Stomach (tissue), 19 donors: Measurements from ENCODE around the gene GNPAT. TPM values are rescaled to one million over a fixed set of nuclear protein-coding genes. Genes with fewer than 3 reads are reported as not detected.
A peak's percentile ranks its signal among the peaks of the same experiment; 100 is the strongest.

ENCODE experiments used
- DNase-seq, 2 donors: peaks; one replicate each; pipeline versions ENCODE4 v3.0.0 to v3.0.0-alpha.2; 2013 to 2019
- H3K27ac ChIP-seq, 5 donors: fragments of 200-600 bp in 4 of 5; sonication (generic) in 4 of 5; one replicate each; pipeline ENCODE4 v1.5.1; 2013 to 2019; ENCODE audit warnings: mild to moderate bottlenecking in 1 of 5, moderate library complexity in 1 of 5
- H3K27me3 ChIP-seq, 3 donors: fragments of 200-600 bp; sonication (generic); one replicate each; pipeline ENCODE4 v1.5.1; 2017 to 2019; ENCODE audit warnings: mixed run types in 1 of 3
- H3K36me3 ChIP-seq, 4 donors: fragments of 200-600 bp; sonication (generic); 1 replicate in 3 of 4; 2 replicates in 1 of 4; pipeline ENCODE4 v1.5.1; 2016 to 2019
- H3K4me1 ChIP-seq, 4 donors: fragments of 200-600 bp; sonication (generic); one replicate each; pipeline ENCODE4 v1.5.1; 2016 to 2019
- H3K4me3 ChIP-seq, 4 donors: fragments of 200-600 bp; sonication (generic) in 3 of 4; one replicate each; pipeline ENCODE4 v1.5.1; 2016 to 2019; ENCODE audit warnings: mild to moderate bottlenecking in 1 of 4
- H3K9me3 ChIP-seq, 4 donors: fragments of 200-600 bp; sonication (generic); one replicate each; pipeline ENCODE4 v1.5.1; 2016 to 2019
- EP300 ChIP-seq: sonication (generic); formaldehyde crosslinking; IDR thresholded peaks from one replicate; pipeline ENCODE4 v1.6.1; 2017; ENCODE audit warnings: antibody characterized with exemption
- POLR2A ChIP-seq, 4 donors: fragments of 450-650 bp; IDR thresholded peaks; one replicate each; pipeline ENCODE4 v1.6.1; 2016; ENCODE audit warnings: antibody characterized with exemption in 4 of 4, control low read depth in 2 of 4, mild to moderate bottlenecking in 1 of 4, moderate library complexity in 1 of 4
- POLR2AphosphoS5 ChIP-seq, 3 donors: sonication (generic); formaldehyde crosslinking; IDR thresholded peaks; one replicate each; pipeline ENCODE4 v1.6.1; 2016; ENCODE audit warnings: antibody characterized with exemption in 3 of 3
- WGBS, 5 donors: extraction: QIAGEN DNeasy Blood & Tissue Kit in 3 of 5; methylation state at CpG; one replicate each; pipeline versions ENCODE4 v1.1.5 to v1.1.7; 2013 to 2018; 5-methylcytosine and 5-hydroxymethylcytosine counted together
- intact Hi-C: fragments of 100-400 bp; cut with DNase I; formaldehyde crosslinking; loops from one replicate; pipeline ENCODE4 v1.15.1; 2023; ENCODE audit warnings: low total_unique reads
- long read RNA-seq, 10 donors: transcript quantifications; one replicate each; lab custom pipeline, GENCODE V29; 2026
- polyA plus RNA-seq, 3 donors: library from polyadenylated mRNA; stranded (reverse); fragments of 200-250 nt; gene quantifications; one replicate each; pipeline ENCODE4 v1.2.3, GENCODE V29; 2013
- total RNA-seq, 5 donors: library from RNA; depleted of rRNA; stranded (reverse); fragments of >200 nt; gene quantifications; one replicate each; pipeline versions ENCODE4 v1.1.0 to v1.2.3, GENCODE V29; 2014 to 2016
- TF ChIP-seq, protein P1 (sequence below), 7 experiments: fragments of 450-650 bp in 4 of 7; fragments of 200-600 bp in 3 of 7; sonication (generic) in 3 of 7; IDR thresholded peaks; one replicate each; pipeline ENCODE4 v1.5.1; 2016 to 2019; ENCODE audit warnings: antibody characterized with exemption in 7 of 7, control low read depth in 2 of 7, mild to moderate bottlenecking in 1 of 7
- donor health status: healthy with polysubstance abuse.
- donor health status: Bipolar disorder and iron deficiency.
- donor health status: healthy.

GNPAT gene
- total RNA-seq (10 to 100 TPM; 35.9 to 76.8 (median 44.9) TPM), polyA plus RNA-seq (10 to 100 TPM; 41.8 to 46.6 (median 45.0) TPM)
- long read RNA-seq, donor 1, partial matches to known transcripts: 0 of 4 reads
- long read RNA-seq, donor 1, other reads (novel, unspliced or antisense): 0 of 4 reads
- long read RNA-seq, donor 2, partial matches to known transcripts: 7 of 11 reads
- long read RNA-seq, donor 2, other reads (novel, unspliced or antisense): 0 of 11 reads
- long read RNA-seq, donor 3, transcript GNPAT-201 (16 exons, 2,643 nt): major isoform, 5 of 5 reads
- long read RNA-seq, donor 3, partial matches to known transcripts: 0 of 5 reads
- long read RNA-seq, donor 3, other reads (novel, unspliced or antisense): 0 of 5 reads
- long read RNA-seq, donor 4, partial matches to known transcripts: 0 of 2 reads
- long read RNA-seq, donor 4, other reads (novel, unspliced or antisense): 0 of 2 reads
- long read RNA-seq, donor 5, transcript GNPAT-201 (16 exons, 2,643 nt): major isoform, 8 of 9 reads
- long read RNA-seq, donor 5, partial matches to known transcripts: 0 of 9 reads
- long read RNA-seq, donor 5, other reads (novel, unspliced or antisense): 0 of 9 reads
- long read RNA-seq, donor 6: 0 reads
- long read RNA-seq, donor 7, transcript GNPAT-201 (16 exons, 2,643 nt): major isoform, 7 of 8 reads
- long read RNA-seq, donor 7, partial matches to known transcripts: 0 of 8 reads
- long read RNA-seq, donor 7, other reads (novel, unspliced or antisense): 0 of 8 reads
- long read RNA-seq, donor 8, partial matches to known transcripts: 7 of 11 reads
- long read RNA-seq, donor 8, other reads (novel, unspliced or antisense): 0 of 11 reads
- long read RNA-seq, donor 9, transcript GNPAT-201 (16 exons, 2,643 nt): major isoform, 9 of 11 reads
- long read RNA-seq, donor 9, partial matches to known transcripts: 0 of 11 reads
- long read RNA-seq, donor 9, other reads (novel, unspliced or antisense): 0 of 11 reads
- long read RNA-seq, donor 10, partial matches to known transcripts: 0 of 3 reads
- long read RNA-seq, donor 10, other reads (novel, unspliced or antisense): 0 of 3 reads

DNA sequence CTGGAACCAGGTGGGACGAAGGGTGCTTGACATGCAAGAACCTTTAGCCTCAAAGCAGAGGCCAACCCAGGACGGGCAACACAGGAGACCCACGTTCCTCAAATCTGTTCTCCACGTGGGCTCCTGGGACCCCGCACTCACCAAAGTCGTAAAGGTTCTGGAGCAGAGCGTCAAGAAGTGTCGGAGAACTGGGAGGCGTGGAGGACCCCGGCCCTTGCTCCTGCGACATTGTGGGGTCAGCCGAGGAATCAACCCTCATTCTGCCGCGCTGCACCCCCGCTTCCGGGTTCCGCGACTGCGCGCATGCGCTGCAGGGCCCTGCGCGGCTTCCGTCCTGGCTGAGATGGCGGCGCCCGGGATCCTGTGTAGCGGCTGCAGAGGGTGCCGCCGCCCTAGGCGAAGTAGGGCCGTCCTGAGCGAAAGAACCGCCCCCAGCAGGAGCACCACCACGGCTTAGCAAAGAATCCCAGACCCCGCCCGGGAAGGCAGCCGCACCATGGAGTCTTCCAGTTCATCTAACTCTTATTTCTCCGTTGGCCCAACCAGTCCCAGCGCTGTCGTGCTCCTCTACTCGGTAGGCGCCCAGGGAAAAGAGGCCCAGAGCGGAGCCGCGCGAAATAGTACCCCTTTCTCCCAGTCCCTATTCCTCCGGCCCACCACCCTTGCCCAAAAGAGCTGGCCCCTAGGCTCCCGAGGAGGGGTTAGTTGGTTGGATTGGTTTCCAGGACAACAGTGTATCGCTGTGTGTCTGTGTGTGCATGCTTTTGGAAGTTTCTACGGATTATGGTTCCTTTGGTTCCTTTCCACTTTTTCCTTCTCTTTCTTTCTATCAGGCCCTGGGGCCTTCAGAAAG is at the start of gene GNPAT:
Gene GNPAT, plus strand, starts transcription at position 330 of the 853 bp plus-strand sequence. Its CDS starts 167 bp downstream, at position 497.
- intact Hi-C loops: no loop called here
- Histone ChIP-seq H3K27me3 (no peaks in the 10 kb centered on the region), H3K36me3 (peaks cover 0 to 30% (median 28%) of the 10 kb centered on the region in 4 donors), H3K9me3 (no peaks in the 10 kb centered on the region), H3K4me1 (peaks cover 22 to 87% (median 66%) of the 10 kb centered on the region in 4 donors), H3K4me3 (peak within 1 kb of the TSS; percentile 60 to 88 (median 78)), H3K27ac (peak within 1 kb of the TSS; percentile 77 to 91 (median 88))
- peak; percentile 90 to 97 for DNase-seq
- 0 to 1% (median 1%) methylated on average over 38 to 51 of the region's 51 CpGs for WGBS, 5 donors
- TF ChIP-seq POLR2A (IDR thresholded peaks at IDR 0.05): peak in 2 of 4 donors; percentile 37 to 76
- TF ChIP-seq, protein P1, sequence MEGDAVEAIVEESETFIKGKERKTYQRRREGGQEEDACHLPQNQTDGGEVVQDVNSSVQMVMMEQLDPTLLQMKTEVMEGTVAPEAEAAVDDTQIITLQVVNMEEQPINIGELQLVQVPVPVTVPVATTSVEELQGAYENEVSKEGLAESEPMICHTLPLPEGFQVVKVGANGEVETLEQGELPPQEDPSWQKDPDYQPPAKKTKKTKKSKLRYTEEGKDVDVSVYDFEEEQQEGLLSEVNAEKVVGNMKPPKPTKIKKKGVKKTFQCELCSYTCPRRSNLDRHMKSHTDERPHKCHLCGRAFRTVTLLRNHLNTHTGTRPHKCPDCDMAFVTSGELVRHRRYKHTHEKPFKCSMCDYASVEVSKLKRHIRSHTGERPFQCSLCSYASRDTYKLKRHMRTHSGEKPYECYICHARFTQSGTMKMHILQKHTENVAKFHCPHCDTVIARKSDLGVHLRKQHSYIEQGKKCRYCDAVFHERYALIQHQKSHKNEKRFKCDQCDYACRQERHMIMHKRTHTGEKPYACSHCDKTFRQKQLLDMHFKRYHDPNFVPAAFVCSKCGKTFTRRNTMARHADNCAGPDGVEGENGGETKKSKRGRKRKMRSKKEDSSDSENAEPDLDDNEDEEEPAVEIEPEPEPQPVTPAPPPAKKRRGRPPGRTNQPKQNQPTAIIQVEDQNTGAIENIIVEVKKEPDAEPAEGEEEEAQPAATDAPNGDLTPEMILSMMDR (IDR thresholded peaks at IDR 0.05): peak in 1 of 7 experiments; percentile 8
- TF ChIP-seq EP300: no peak
- TF ChIP-seq POLR2AphosphoS5 (IDR thresholded peaks at IDR 0.05): peak; percentile 86 to 99 (median 94)

DNA sequence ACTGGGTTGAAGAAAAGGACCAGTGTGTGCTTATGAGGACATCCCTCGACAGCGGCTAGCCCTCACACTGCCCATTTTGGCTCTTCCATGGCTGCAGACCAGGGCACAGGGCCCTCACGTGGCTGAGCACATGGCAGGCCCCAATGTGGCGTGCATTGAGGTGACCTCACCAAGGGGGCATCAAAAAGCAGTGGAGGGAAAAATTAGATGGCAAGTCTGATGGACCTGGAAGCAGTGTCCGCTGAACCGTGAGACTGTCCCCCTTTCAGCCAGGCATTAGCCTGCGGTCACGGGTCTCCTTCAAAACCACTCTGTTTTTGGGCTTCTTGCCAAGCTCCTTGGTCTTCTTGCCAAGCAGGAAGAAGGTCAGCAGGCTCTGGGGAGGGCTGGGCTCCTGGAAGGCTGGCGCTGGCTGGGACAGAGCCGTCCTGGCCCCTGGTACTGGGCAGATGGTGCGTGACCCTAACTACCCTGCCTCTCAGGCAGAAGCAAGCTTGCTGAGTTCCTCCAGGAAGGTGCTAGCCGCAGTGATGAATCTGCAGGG is 48.3 kb upstream of the GNPAT start:
- H3K4me1 ChIP-seq: peaks cover 5 to 16% (median 11%) of the 10 kb centered on the region in 4 donors
- WGBS, 5 donors: 20 to 55% (median 30%) methylated on average over 9 to 12 of the region's 12 CpGs

DNA sequence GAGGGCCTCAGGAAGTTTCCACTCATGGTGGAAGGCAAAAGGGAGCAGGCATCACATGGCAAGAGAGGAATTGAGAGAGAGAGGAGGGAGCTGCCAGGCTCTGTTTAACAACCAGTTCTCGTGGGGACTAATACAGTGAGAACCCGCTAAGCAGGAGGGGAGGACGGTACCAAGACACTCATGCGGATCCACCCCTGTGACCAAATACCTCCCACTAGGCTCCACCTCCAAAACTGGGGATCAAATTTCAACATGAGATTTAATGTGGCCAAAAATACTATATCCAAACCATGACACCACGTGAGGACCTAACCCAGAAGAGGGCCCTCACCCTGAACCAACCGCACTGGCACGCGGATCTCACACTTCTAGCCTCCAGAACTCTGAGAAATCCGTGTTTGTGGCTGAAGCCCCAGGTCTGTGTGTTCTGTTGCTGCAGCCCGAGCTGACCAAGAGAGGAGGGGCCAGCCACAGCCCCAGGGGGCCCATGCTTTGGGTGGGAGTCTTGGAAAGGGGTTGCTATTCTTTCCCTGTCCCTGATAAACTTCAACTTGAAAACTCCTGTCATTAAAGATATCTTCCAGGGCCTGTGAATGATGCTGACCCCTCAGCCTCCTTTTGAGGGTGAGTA is 47.2 kb upstream of the GNPAT start:
- Histone ChIP-seq H3K4me3 (no peak overlapping the region), H3K9me3 (peaks cover 0 to 11% (median 6%) of the 10 kb centered on the region in 4 donors), H3K36me3 (no peaks in the 10 kb centered on the region), H3K4me1 (peaks cover 5 to 16% (median 11%) of the 10 kb centered on the region in 4 donors), H3K27ac (no peak overlapping the region), H3K27me3 (peaks cover 0 to 16% (median 0%) of the 10 kb centered on the region in 3 donors)
- WGBS, 5 donors: 73 to 81% (median 79%) methylated on average over 10 of the region's 10 CpGs
- TF ChIP-seq, protein P1 (IDR thresholded peaks at IDR 0.05): no peak
- no peak for TF ChIP-seq POLR2AphosphoS5 (IDR thresholded peaks at IDR 0.05)
- no peak for TF ChIP-seq EP300
- TF ChIP-seq POLR2A (IDR thresholded peaks at IDR 0.05): no peak
- no peak for DNase-seq
- intact Hi-C loops: no loop called here

More for the DNA sequence above, 48.3 kb upstream of the GNPAT start:
- Histone ChIP-seq H3K27ac (no peak overlapping the region), H3K36me3 (no peaks in the 10 kb centered on the region), H3K27me3 (peaks cover 0 to 22% (median 3%) of the 10 kb centered on the region in 3 donors), H3K9me3 (peaks cover 0 to 11% (median 6%) of the 10 kb centered on the region in 4 donors), H3K4me3 (no peak overlapping the region)
- peak; percentile 84 to 90 for DNase-seq
- TF ChIP-seq POLR2AphosphoS5 (IDR thresholded peaks at IDR 0.05) (peak in 1 of 3 donors; percentile 56), POLR2A (IDR thresholded peaks at IDR 0.05) (no peak), EP300 (no peak)
- TF ChIP-seq, protein P1 (IDR thresholded peaks at IDR 0.05): no peak
- intact Hi-C loops: no loop called here
